HG03520 (cell line): ENCODE data around the gene PARD3.
"Not testable (repeated sequence)": the region's sequence is repeated elsewhere in the genome, so short reads cannot be mapped to it uniquely, and the experiment has no call there.

ENCODE experiments used
- ATAC-seq: cut with Tn5 transposase; IDR thresholded peaks from one replicate; pipeline ENCODE4 v1.9.1; 2021; ENCODE audit warnings: mild to moderate bottlenecking, moderate library complexity; ENCODE audit not compliant: unreplicated experiment

The PARD3 gene

DNA sequence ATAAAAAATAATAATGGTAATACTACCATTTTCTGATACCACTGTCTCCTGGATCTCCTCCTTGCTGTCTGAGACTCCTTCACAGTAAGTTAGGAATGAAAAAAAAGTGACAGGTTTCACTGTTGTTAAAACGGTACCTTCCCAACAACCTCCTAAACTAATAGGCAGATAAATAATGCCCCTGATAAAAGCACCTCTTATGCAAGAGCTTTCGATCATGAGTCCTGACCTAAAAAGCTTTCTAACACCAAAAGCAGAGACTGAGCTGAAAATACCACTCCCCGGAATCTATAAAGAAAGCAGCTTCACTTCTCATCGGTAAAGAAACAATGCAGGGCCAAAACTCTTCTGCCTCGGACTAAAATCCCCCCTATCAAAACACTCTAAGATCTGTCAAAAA lies 14.5 kb downstream of the PARD3 start:
- ATAC-seq = no peak

DNA sequence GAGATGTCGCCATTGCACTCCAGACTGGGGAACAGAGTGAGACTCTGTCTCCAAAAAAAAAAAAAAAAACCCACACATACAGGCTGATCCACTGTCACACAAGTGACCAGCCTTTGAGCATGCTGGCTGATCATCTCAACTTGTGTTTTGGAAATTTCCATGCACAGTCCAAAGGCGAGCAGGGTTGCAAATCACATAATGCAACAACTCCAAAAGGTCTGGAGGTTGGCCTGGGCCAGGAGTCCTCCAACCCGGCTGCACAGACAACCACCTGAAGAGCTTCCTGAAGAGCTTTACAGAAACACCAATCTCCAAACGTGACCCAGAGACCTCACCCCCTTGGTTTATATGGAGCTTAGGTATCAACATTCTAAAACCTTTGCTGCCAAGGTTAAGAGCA lies 16.4 kb downstream of the PARD3 start:
- no peak for ATAC-seq

DNA sequence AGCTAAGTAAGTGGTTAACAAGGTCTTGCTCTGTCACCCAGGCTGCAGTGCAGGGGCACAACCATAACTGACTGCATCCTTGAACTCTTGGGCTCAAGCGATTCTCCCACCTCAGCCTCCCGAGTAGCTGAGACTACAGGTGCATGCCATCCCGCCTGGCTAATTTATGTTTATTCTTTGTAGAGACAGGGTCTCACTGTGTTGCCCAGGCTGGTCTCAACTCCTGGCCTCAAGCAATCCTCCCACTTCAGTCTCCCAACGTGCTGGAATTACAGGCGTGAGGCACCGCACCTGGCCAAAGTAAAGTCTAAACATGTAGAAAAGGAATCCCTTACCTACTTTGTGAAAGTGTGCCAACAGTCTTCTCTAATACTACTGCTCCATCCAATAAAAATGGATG lies 17.9 kb downstream of the PARD3 start:
- no peak for ATAC-seq

DNA sequence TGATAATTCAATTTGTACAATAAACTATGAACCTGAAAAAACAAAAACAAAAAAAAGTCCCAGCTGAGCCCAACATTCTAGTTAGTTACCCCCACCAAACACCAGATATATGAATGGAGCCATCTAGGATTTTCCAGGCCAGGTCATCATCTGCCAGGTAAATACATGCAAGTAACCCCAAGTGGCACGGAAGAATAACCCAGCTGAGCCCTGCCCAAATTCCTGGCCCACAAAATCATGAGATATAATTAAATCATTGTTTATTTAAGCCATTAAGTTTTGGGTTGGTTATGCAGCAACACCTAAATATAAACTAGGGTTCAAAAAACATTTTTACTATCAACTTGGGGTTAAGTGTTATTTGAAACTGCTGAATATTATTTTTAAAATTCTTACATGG lies 19.0 kb downstream of the PARD3 start:
- no peak for ATAC-seq

DNA sequence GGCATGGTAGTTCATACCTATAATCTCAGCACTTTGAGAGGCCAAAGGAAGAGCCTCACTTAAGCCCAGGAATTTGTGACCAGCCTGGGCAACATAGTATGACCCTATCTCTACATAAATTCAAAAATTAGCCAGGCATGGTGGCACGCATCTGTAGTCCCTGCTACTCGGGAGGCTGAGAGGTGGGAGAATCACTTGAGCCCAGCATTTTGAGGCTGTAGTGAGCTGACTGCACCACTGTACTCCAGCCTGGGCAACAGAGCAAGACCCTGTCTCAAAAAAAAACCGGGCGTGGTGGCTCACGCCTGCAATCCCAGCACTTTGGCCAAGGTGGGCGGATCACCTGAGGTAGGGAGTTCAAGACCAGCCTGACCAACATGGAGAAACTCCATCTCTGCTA lies 19.8 kb downstream of the PARD3 start:
- ATAC-seq = no peak

DNA sequence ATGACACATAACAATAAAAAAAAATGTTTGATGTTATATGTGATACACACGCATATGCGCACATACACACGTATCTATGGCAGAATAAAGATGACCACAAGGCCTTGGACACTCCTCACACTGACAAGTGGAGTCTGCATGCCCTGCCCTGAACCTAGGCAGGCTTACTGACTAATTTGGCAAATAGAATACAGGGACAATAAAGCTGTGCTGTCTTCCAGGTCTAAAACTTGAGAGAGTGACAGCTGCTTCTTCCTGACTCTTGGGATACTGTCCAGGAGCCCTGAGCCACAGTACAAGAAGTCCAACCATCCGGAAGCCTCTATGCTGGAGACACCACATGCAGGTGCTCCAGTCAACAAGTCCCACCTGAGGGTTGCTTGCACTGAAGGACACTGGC lies 20.3 kb downstream of the PARD3 start:
- no peak for ATAC-seq

DNA sequence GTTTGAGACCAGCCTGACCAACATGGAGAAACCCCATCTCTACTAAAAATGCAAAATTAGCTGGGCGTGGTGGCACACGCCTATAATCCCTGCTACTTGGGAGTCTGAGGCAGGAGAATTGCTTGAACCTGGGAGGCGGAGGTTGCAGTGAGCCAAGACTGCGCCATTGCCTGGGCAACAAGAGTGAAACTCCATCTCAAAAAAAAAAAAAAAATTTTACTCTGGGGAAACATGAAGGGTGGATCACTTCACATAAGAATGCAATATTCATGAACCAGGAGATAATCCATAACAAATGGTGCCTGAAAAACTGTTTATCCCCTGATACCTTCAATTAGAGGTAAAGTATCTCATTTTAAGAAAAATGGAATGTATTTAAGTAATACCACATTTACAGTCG lies 21.5 kb downstream of the PARD3 start:
- ATAC-seq = not testable (repeated sequence)

DNA sequence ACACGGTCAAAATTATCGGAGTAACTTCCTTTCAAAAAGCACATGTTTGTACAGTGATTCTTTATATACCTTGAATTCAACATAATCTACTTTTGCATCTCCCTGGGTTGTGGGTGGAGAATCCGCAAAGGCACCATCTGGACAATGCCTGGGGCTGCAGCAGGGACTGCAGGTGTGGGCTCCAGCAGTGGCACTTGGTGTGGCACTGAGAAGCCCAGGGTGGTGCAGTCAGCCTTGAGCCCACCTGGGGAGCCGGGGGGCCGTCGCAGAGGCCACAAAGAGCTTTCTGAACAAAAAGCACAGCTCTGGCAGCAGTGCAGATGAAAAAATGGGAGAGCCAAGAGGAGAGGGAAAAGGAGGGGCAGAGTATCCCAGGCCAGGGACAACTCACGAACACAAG lies 22.2 kb downstream of the PARD3 start:
- ATAC-seq = no peak

DNA sequence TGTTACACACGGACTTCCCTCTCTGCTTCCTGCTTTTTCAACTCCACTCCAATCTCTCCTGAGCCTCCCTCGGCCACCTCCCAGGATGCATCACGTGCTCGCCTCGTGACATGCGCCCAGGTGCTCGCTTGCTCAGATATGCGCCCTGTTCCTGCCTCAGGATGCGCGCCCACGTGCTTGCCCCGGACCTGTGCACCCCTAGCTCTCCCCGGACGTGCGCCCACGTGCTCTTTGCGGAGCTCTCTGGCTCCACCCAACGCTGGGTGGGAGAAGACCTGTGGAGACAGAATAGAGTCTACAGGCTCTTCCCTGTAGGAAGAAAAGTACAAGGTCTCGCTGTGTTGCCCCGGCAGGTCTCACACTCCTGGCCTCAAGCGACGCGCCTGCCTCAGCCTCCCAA lies 23.1 kb downstream of the PARD3 start:
- no peak for ATAC-seq

DNA sequence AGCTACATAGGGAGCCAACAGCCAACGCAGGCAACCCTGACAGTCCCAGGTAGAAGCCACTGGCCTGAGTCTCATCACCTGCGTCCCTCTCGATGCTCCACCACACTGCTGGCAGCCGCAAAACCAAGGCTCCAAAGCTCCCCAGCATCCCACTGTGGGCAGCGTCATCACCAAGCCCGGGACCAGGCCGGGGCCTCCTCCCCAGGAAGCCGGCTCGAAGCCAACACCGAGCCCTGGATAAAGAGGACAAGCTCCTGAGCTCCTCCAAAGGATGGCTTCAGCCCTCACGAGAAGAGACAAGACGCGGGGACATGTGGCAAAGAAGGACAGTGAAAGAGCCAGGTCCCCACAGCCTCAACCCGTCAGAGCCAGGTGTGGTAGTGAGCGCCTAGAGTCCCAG lies 23.9 kb downstream of the PARD3 start:
- ATAC-seq = no peak

DNA sequence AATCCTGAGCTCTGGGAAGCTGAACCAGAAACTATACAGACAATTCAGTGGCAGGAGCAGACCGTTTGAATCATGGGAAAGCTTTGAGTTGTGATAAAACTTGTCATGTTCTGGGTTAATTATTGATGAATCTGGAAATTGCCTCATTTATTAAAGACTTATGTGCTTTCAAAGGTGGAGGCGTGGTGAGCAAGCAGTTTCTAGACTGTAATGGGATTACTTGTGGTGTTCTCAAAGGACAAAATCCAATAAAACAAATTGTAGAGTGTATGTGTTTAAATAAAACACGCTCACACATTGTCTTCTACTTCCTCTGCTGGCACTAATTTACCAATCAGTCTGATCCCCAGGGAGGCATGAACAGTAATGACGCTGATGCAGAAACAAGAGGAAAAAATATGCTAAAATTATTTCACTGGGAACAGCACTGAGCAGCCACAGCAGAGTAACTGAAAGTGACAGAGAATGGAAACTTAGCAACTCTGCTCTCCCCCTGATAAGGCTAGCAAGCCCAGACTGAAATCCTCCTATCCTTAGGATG lies 25.1 kb downstream of the PARD3 start:
- no peak for ATAC-seq

DNA sequence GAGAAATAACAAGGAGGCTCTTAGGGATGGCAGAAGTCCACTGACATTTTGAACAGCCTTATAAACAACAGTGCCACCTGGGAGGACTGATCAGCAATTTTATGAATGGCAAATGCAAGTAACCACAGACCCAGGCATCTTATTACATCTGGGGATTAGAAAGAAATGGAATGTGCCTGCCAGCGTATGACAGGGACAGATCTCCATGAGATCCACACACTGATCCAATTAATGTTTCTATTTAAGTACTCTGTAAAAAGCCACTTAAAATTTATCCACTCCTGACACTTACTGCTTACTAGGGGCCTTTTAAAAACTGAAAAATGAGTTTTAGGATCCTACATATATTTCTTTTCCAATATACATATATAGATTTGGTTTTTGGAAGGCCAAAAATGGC lies 28.6 kb downstream of the PARD3 start:
- ATAC-seq = no peak

DNA sequence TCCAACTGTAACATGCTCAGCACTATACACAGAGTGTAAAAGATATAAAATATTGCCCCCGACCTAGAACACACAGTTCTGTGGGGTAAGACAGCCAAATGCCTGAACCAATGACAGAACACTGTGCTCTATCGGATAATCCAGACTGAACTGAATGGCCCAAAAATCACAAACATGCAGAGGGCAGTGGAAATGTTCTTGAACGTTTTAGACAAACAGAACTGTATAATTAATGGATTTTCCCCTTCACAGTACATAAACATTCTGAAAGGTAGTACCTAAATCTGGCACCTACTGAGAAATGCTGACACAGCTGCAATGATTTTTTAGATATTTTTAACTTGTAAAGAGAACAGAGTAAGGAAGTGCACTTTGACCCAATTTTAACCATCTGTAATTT lies 33.4 kb downstream of the PARD3 start:
- ATAC-seq = no peak

DNA sequence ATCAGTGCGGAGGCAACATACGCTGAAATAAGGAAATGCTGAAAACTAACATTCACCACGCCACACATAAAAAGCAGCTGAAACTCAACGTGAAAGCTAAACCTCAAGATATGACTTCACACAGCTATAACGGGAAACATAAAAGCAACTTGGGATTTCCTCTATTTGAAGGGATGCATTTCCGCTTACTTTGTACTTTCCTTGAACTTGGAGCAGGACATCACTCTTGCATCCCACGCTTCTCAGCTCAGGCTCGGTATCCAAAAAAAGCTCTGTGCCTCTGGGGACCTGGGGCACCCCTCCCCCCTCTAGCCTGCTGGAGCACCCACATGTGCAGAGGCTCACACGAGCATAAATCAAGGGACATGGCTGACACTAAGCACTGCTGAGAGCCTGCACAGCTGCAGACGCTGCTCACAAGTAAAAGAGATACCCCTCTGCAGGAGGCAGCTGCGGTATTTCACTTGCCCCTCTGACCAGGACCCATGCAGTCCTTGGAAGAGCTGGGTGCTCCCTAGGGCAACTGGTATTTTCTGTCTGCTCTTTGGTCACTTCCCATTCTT lies 34.2 kb downstream of the PARD3 start:
- ATAC-seq = peak; percentile 61

DNA sequence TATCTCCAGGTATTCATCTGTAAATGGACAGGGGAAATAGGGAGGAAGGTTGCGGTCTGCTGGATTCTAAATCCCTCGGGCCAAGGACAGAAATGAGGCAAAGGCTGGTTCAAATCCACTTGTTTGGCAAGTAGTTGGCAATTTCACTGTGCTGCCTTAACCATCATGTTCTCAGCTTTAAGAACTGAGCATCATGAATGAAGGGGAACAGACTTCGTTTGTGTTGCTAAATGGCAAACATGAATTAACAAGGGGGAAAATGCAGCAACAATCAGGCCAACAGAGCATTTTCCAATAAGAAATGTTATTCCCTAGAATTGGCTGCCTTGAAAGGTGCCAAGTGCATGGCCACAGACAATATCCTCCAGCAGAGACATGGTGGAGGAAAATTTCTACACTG lies 36.9 kb downstream of the PARD3 start:
- ATAC-seq = no peak

DNA sequence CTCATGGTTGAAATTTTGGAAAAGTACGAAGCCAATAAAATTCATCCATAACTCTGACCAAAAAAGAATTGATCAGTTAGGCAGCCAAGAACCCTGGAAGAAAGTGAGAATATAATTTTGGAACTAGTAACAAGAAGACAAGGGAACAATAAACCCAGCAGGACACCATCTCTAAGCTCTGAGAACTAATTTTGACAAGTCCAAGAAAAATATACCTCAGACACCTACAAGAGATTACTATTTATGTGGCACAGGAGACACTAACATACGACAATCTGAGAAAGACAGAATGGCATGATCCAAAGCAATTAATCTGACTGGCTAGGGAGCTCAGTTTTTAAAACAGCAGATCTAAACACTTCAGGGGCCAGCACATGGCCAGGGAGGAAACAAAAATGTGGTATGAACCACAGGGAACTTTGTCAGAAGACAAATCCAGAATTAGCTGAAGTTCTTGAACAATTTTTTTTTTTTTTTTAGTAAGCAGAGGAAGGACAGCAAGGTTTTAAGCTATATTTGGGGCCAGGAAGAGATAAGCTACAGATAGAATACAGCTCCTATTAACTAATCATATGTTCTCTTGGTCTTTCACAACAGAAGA lies 38.9 kb downstream of the PARD3 start:
- ATAC-seq = no peak

DNA sequence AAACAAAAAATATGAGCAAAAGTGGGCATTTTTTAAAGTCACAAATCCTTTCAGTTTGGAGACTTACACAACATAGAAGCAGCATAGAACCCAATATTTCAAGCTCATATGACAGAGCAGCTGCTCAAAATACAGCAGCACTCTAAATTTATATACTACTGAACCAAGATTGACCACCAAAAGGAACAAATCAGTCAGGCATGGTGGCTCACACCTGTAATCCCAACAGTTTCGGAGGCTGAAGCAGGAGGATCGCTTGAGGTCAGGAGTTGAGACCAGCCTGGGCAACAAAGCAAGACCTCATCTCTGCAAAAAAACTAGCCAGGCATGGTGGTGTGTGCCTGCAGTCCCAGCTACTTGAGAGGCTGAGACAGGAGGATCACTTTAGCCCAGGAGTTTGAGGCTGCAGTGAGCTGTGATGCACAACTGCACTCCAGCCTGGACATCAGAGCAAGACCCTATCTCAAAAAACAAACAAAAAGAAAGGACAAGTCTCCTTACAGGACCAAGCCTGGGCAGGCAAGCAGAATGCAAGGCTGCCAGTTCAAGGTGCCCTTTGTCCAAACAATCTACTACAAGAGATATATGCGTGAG lies 40.0 kb downstream of the PARD3 start:
- no peak for ATAC-seq

DNA sequence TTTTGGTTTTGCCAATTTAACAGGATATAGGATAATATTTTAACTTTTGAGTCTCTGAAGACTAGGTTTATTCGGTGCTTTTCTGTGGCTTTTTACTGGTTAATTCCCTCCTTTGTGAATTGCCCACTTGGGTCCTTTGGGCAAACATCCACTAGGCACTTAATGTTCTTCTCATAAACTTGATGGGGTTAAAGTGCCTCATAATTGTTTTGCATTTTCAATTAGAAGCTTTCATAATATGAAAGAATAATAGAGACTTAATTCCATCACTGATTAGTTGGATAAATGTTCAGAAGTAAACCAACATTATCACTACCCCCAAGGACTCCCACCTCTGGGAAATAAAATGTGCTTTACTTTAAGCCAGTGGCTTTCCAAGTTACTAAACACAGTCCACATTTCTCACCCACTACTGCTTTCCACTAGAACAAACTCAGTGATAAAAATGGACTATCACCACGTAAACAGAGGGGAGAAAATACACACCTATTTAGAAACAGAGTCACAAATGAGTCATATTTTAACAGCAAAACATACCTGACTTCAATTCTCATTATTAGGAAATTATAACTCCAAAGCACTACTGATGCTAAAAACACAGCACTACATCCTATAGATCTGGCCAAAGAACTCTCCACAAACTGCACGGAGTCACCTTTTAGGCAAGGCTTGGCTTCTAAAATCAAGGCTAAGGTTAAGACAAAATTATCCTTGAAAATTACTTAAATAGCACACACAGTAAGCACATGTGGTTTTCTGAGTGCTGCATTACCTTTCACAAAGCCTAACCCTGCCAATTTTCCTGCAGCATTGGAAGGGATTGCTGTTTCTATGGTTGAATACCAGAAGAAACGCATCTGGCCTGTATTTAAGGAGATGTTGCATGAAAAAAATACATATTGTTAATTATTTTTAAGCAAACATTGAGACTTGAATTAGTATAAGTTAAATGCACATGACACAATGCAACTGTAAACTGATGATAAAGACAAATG lies 41.2 kb downstream of the PARD3 start:
- no peak for ATAC-seq

DNA sequence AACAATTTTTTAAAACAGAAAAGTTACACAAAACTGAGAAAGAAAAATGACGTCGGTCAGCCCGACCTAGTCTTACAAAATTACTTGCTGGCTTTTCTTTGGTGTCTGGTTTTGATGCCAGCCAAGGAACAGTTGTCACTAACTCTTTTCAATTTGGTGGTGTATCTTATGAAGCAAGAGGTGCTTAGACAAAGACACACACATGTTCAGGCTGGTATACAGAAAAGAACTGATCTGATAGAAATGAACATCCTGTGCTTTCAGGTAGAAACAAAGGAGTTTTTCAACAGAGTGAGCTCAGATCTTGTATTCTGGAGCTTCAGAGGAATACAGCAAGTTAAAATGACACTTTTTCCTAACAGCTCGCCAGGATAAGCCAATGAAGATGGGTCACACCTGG lies 43.6 kb downstream of the PARD3 start:
- no peak for ATAC-seq

DNA sequence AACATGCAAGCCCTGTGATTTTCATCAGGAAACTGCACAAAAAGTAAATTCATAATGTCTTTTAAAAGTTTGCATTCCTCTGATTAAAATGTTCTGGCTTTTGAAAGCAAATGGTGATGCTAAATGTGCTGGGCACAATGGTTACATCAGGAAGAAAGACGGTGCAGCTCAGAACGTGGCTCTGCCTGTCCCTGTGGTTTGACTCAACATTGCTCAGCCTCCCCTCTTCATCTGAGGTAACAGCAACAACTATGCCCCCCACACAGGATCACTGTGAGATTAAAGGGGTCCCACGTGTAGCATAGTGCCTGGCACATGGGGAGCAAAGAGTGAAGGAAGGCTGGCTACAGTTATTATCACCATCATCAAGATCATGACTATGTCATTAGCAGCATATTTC lies 44.0 kb downstream of the PARD3 start:
- ATAC-seq = no peak

DNA sequence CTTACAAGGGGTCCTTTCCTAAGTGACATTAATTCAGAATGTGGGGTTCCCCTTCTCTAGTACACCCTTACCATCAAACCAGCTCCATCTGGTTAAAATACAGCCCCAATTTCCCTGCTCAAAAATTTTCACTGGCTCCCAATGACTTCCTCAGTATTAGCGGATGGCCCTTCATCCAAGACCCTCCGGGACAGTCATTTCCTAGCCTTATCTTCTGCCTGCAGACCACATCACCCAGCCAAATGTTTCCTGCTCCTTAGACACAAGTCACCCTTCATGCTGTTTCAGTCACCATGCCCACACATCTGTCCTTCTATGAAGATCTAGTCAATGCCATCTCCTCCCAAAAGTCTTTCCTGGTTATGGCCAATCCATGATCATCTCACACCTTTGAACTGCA lies 45.2 kb downstream of the PARD3 start:
- no peak for ATAC-seq

DNA sequence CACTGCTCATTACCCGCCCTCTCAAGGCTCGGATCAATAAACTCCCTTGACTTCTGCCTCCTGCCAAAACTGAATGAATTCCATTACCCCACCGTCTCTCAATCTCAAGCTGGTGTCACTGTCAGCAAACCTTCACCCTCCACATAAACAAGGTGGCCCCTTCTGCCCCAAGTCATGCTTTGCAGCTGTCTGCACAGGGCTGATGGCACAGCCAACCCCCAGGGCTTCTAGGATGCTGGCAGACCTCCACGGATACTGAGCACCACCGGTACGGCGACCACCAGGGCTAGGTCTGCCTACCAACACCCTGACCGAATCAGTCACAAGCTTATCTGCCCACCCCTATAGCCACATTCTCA lies 46.1 kb downstream of the PARD3 start:
- no peak for ATAC-seq
